ENCODE results near the gene NABP1.

NABP1 gene

GRCh38 chr2:191703079-191703725, 25.3 kb downstream of the NABP1 start:
- H3K4me3 ChIP-seq (ENCODE audit: low read depth, low read length): no peak overlapping the region

- H3K4me3 ChIP-seq (ENCODE audit: low read depth, low read length): no peak overlapping the region
These were observed 27.1 kb downstream of the NABP1 start for GRCh38 chr2:191705084-191705483.

- no peak overlapping the region for H3K4me3 ChIP-seq (ENCODE audit: low read depth, low read length)
These were observed 27.8 kb downstream of the NABP1 start for GRCh38 chr2:191705701-191706100.

- H3K4me3 ChIP-seq (ENCODE audit: low read depth, low read length): no peak overlapping the region
These were observed 28.9 kb downstream of the NABP1 start for GRCh38 chr2:191706791-191707190.

- no peak overlapping the region for H3K4me3 ChIP-seq (ENCODE audit: low read depth, low read length)
These were observed 29.6 kb downstream of the NABP1 start for GRCh38 chr2:191707542-191707941.

- no peak overlapping the region for H3K4me3 ChIP-seq (ENCODE audit: low read depth, low read length)
These were observed 32.5 kb downstream of the NABP1 start for GRCh38 chr2:191710411-191710900.

- H3K4me3 ChIP-seq (ENCODE audit: low read depth, low read length): no peak overlapping the region
These were observed 33.7 kb downstream of the NABP1 start for GRCh38 chr2:191711621-191712020.

GRCh38 chr2:191713837-191714236, 35.9 kb downstream of the NABP1 start:
- no peak overlapping the region for H3K4me3 ChIP-seq (ENCODE audit: low read depth, low read length)

GRCh38 chr2:191714925-191715324, 37.0 kb downstream of the NABP1 start:
- H3K4me3 ChIP-seq (ENCODE audit: low read depth, low read length): no peak overlapping the region

- no peak overlapping the region for H3K4me3 ChIP-seq (ENCODE audit: low read depth, low read length)
These were observed 37.5 kb downstream of the NABP1 start for GRCh38 chr2:191715471-191715870.

- no peak overlapping the region for H3K4me3 ChIP-seq (ENCODE audit: low read depth, low read length)
These were observed 41.3 kb downstream of the NABP1 start for GRCh38 chr2:191719261-191719660.

GRCh38 chr2:191719938-191720337, 42.0 kb downstream of the NABP1 start:
- no peak overlapping the region for H3K4me3 ChIP-seq (ENCODE audit: low read depth, low read length)

GRCh38 chr2:191721331-191721730, 43.4 kb downstream of the NABP1 start:
- no peak overlapping the region for H3K4me3 ChIP-seq (ENCODE audit: low read depth, low read length)

GRCh38 chr2:191724015-191724414, 46.1 kb downstream of the NABP1 start:
- no peak overlapping the region for H3K4me3 ChIP-seq (ENCODE audit: low read depth, low read length)

GRCh38 chr2:191728750-191729624, 51.1 kb downstream of the NABP1 start:
- no peak overlapping the region for H3K4me3 ChIP-seq (ENCODE audit: low read depth, low read length)

- no peak overlapping the region for H3K4me3 ChIP-seq (ENCODE audit: low read depth, low read length)
These were observed 52.3 kb downstream of the NABP1 start for GRCh38 chr2:191730263-191730662.
